Keratinocyte (primary cell): ENCODE data around the gene MTMR2.
"Not testable (repeated sequence)": the region's sequence is repeated elsewhere in the genome, so short reads cannot be mapped to it uniquely, and the experiment has no call there.

Experiments
- CTCF ChIP-seq, 3 experiments: IDR thresholded peaks in 1 of 3; conservative IDR thresholded peaks in 1 of 3; optimal IDR thresholded peaks in 1 of 3; 2 replicates in 2 of 3; 3 replicates in 1 of 3; pipeline versions ENCODE3 to v1.5.1; 2011; ENCODE audit warnings: low read length in 3 of 3, mild to moderate bottlenecking in 3 of 3, moderate library complexity in 2 of 3, control low read depth in 1 of 3, inconsistent platforms in 1 of 3; ENCODE audit not compliant: insufficient read depth in 2 of 3; ENCODE audit errors: extremely low read depth in 1 of 3
- EZH2 ChIP-seq: IDR thresholded peaks from one replicate; pipeline ENCODE4 v1.6.1; 2012; ENCODE audit warnings: inconsistent platforms, mild to moderate bottlenecking, low read length, moderate library complexity

GRCh38 chr11:95854362-95854761, 69.5 kb downstream of the MTMR2 start:
- not testable (repeated sequence) for TF ChIP-seq CTCF (optimal IDR thresholded peaks at IDR 0.05 in 1 of 3, IDR thresholded peaks at IDR 0.05 in 1 of 3, conservative IDR thresholded peaks at IDR 0.05 in 1 of 3; ENCODE audit: extremely low read depth in 1 of 3, insufficient read depth in 2 of 3, low read length in 3 of 3); EZH2
